Sigmoid colon (tissue), 7 donors: ENCODE results near the gene TRPT1. TPM values are rescaled to one million over a fixed set of nuclear protein-coding genes. Genes with fewer than 3 reads are reported as not detected.

ENCODE experiments used
- DNase-seq: peaks from one replicate; pipeline ENCODE4 v3.0.0-alpha.2; 2019
- H3K27ac ChIP-seq, 4 donors: fragments of 200-600 bp; sonication (generic); one replicate each; pipeline ENCODE4 v1.5.1; 2016 to 2019; ENCODE audit warnings: mild to moderate bottlenecking in 1 of 4
- H3K27me3 ChIP-seq, 3 donors: fragments of 200-600 bp; sonication (generic); one replicate each; pipeline ENCODE4 v1.5.1; 2019; ENCODE audit warnings: mild to moderate bottlenecking in 1 of 3
- H3K36me3 ChIP-seq, 4 donors: fragments of 200-600 bp; sonication (generic); one replicate each; pipeline ENCODE4 v1.5.1; 2016 to 2019
- H3K4me1 ChIP-seq, 4 donors: fragments of 200-600 bp; sonication (generic); one replicate each; pipeline ENCODE4 v1.5.1; 2017 to 2019
- H3K4me3 ChIP-seq, 4 donors: fragments of 200-600 bp; sonication (generic); one replicate each; pipeline ENCODE4 v1.5.1; 2017 to 2019; ENCODE audit warnings: mild to moderate bottlenecking in 2 of 4, moderate library complexity in 1 of 4
- H3K9me3 ChIP-seq, 4 donors: fragments of 200-600 bp in 3 of 4; sonication (generic) in 3 of 4; one replicate each; pipeline versions ENCODE4 v1.5.1 to v1.6.1; 2013 to 2019
- EP300 ChIP-seq, 4 donors: sonication (generic); formaldehyde crosslinking; IDR thresholded peaks; one replicate each; pipeline ENCODE4 v1.6.1; 2017; ENCODE audit warnings: antibody characterized with exemption in 4 of 4
- POLR2A ChIP-seq, 2 donors: fragments of 450-650 bp; IDR thresholded peaks; one replicate each; pipeline ENCODE4 v1.6.1; 2016; ENCODE audit warnings: antibody characterized with exemption in 2 of 2, mild to moderate bottlenecking in 2 of 2, moderate library complexity in 2 of 2
- POLR2AphosphoS5 ChIP-seq, 4 donors: sonication (generic); formaldehyde crosslinking; IDR thresholded peaks; one replicate each; pipeline ENCODE4 v1.6.1; 2017; ENCODE audit warnings: antibody characterized with exemption in 4 of 4
- WGBS, 2 donors: extraction: QIAGEN DNeasy Blood & Tissue Kit; methylation state at CpG; one replicate each; pipeline ENCODE4 v1.1.7; 2013; 5-methylcytosine and 5-hydroxymethylcytosine counted together
- intact Hi-C: fragments of 100-400 bp; cut with DNase I; formaldehyde crosslinking; loops from one replicate; pipeline ENCODE4 v1.15.1; 2023
- polyA plus RNA-seq, 3 donors: library from polyadenylated mRNA; stranded (reverse); fragments of 200-250 nt; gene quantifications; one replicate each; pipeline ENCODE4 v1.2.3, GENCODE V29; 2013
- total RNA-seq, 4 donors: library from RNA; depleted of rRNA; stranded (reverse); fragments of >200 nt; gene quantifications; one replicate each; pipeline ENCODE4 v1.1.0, GENCODE V29; 2016
- TF ChIP-seq, protein P1 (sequence below), 4 experiments: fragments of 450-650 bp in 3 of 4; fragments of 200-600 bp in 1 of 4; IDR thresholded peaks; one replicate each; pipeline ENCODE4 v1.5.1; 2016 to 2019; ENCODE audit warnings: antibody characterized with exemption in 4 of 4, mild to moderate bottlenecking in 3 of 4, moderate library complexity in 2 of 4
- donor health status: healthy with polysubstance abuse.
- donor health status: Bipolar disorder and iron deficiency.
- donor health status: healthy.

TRPT1 gene
- total and polyA plus RNA-seq, 7 donors, result 45.7 to 82.8 (median 79.2) TPM

DNA sequence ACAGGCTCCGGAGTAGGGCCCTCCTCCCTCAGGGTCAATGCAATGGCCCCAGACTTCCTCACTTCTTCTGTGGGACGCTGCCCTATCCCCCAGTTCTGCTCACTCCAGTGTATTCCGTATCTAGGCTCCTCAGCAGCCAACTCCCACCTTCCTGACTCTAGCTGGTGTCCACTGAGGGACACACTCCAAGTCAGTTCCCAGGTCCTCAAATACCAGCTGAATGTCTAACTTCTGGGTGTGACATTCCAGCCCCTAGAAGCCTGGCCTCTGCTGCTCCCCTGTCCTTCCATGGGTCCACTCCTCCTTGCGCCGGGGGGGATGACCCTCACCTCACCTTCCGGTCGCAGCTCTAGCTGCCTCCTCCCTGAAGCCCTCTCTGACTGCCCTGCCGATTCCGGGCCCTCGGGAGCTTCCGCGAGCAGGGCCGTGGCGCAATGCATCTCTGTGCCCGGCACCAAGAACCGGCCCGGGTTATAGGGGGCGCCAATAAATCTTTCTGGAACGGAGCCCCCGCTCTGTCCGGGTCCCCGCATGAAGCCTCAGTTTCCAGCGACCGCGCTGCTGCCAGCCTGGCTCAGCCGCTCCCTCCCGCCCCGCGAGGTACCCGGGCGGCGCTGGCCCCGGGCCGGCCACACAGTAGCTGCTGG, 43.0 kb upstream of the TRPT1 start:
- H3K36me3 ChIP-seq, result peaks cover 0 to 24% (median 12%) of the 10 kb centered on the region in 4 donors
- H3K4me1 ChIP-seq, result peaks cover 0 to 37% (median 31%) of the 10 kb centered on the region in 4 donors
- no peaks in the 10 kb centered on the region for H3K27me3 ChIP-seq
- peak in 2 of 4 donors; percentile 0 to 35 for TF ChIP-seq POLR2AphosphoS5 (IDR thresholded peaks at IDR 0.05)
- no peak for TF ChIP-seq POLR2A (IDR thresholded peaks at IDR 0.05)
- intact Hi-C loops, result loop anchor here (1.0 kb wide), 1 partner anchor 17 kb away; no protein-coding TSS in a partner anchor
- no peaks in the 10 kb centered on the region for H3K9me3 ChIP-seq
- WGBS, 2 donors, result 1 to 3% methylated on average over 34 of the region's 34 CpGs
- peak; percentile 92 for DNase-seq
- peak overlapping the region; percentile 53 to 94 (median 78) for H3K4me3 ChIP-seq
- H3K27ac ChIP-seq, result peak overlapping the region; percentile 87 to 99 (median 96)

DNA sequence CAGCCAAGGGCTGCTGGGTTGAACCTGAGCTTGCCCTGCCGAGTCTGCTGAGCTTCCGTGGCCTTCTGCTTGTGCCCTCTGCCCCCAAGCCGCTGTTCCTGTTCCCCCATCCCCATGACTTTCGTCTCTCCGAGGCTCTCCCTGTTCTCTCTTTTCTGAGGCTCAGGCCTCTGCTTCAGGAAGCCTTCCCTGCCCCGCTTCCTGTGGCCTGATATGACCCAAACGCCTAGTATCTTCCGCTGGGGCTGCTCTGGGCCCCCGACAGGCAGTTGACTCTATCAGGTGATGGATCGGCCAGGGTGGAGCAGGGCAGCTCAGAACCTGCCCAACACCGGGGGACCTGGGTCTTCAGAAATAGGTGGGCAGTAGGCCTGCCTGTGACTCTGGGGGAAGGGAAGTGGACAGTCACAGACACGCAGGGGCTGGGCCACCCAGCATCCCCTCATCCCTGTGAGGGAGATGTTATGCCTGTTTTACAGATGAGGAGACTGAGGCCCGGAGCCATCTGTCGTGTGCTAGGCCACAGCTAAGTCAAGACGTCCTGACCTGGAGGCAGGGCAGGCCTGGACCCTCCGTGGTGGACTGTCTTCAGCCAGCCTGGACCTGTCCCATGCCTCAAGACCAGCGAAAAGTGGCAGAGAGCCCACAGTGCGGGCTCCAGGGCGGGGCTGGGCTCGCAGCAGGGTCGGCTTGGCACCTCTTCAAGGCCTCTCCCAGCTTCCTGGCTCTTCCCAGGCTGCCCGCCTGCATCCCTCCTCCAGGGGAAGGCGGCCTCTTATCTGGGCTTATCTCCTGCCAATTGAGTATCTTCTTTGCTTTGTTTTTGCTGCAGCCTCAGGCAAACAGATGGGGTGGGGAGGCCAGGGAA, 42.3 kb upstream of the TRPT1 start:
- DNase-seq, result peak; percentile 86
- 32 to 48% methylated on average over 23 of the region's 23 CpGs for WGBS, 2 donors

DNA sequence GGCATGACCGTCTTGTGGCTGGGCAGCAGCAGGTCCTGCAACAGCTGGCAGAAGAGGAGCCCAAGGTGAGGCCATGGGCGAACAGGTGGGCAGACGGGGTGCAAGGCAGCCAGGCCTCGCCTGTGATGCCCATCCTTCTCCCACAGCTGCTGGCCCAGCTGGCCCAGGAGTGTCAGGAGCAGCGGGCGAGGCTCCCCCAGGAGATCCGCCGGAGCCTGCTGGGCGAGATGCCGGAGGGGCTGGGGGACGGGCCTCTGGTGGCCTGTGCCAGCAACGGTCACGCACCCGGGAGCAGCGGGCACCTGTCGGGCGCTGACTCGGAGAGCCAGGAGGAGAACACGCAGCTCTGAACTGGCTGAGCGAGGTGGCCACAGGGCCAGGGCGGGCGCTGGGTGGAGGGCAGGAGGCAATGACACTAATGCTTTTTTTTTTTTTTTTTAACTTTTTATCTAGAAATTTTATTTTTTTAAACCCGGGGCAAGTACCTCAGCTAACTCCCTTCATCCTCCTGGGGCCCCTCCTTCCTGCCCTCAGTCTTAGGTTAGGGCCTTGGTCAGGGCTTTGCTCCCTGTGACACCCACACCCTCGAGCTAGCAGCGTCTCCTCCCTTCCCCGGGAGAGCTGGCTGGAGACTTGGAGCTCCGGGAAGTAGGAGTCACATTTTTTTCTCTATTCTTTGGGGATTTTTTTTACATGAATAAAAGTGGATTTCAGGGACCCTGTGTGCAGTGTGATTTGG, 41.4 kb upstream of the TRPT1 start:
- 58 to 78% methylated on average over 27 of the region's 27 CpGs for WGBS, 2 donors
- peaks cover 0 to 39% (median 19%) of the 10 kb centered on the region in 4 donors for H3K36me3 ChIP-seq
- TF ChIP-seq, protein P1, sequence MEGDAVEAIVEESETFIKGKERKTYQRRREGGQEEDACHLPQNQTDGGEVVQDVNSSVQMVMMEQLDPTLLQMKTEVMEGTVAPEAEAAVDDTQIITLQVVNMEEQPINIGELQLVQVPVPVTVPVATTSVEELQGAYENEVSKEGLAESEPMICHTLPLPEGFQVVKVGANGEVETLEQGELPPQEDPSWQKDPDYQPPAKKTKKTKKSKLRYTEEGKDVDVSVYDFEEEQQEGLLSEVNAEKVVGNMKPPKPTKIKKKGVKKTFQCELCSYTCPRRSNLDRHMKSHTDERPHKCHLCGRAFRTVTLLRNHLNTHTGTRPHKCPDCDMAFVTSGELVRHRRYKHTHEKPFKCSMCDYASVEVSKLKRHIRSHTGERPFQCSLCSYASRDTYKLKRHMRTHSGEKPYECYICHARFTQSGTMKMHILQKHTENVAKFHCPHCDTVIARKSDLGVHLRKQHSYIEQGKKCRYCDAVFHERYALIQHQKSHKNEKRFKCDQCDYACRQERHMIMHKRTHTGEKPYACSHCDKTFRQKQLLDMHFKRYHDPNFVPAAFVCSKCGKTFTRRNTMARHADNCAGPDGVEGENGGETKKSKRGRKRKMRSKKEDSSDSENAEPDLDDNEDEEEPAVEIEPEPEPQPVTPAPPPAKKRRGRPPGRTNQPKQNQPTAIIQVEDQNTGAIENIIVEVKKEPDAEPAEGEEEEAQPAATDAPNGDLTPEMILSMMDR (IDR thresholded peaks at IDR 0.05), result no peak
- TF ChIP-seq POLR2A (IDR thresholded peaks at IDR 0.05), result no peak
- no peak for TF ChIP-seq POLR2AphosphoS5 (IDR thresholded peaks at IDR 0.05)
- no peak for TF ChIP-seq EP300 (IDR thresholded peaks at IDR 0.05)
- H3K9me3 ChIP-seq, result no peaks in the 10 kb centered on the region
- peak overlapping the region; percentile 87 to 99 (median 96) for H3K27ac ChIP-seq
- intact Hi-C loops, result no loop called here
- H3K4me1 ChIP-seq, result peaks cover 0 to 34% (median 30%) of the 10 kb centered on the region in 4 donors
- no peaks in the 10 kb centered on the region for H3K27me3 ChIP-seq
- H3K4me3 ChIP-seq, result no peak overlapping the region
- DNase-seq, result no peak

More for the DNA sequence above, 42.3 kb upstream of the TRPT1 start:
- Histone ChIP-seq H3K4me3 (peak overlapping the region; percentile 53 to 94 (median 78)), H3K27me3 (no peaks in the 10 kb centered on the region), H3K36me3 (peaks cover 0 to 31% (median 12%) of the 10 kb centered on the region in 4 donors), H3K27ac (peak overlapping the region; percentile 87 to 99 (median 96)), H3K9me3 (no peaks in the 10 kb centered on the region), H3K4me1 (peaks cover 0 to 37% (median 31%) of the 10 kb centered on the region in 4 donors)
- intact Hi-C loops, result no loop called here
- TF ChIP-seq POLR2AphosphoS5 (IDR thresholded peaks at IDR 0.05) (no peak), EP300 (IDR thresholded peaks at IDR 0.05) (no peak), POLR2A (IDR thresholded peaks at IDR 0.05) (no peak)
- TF ChIP-seq, protein P1 (IDR thresholded peaks at IDR 0.05), result no peak

DNA sequence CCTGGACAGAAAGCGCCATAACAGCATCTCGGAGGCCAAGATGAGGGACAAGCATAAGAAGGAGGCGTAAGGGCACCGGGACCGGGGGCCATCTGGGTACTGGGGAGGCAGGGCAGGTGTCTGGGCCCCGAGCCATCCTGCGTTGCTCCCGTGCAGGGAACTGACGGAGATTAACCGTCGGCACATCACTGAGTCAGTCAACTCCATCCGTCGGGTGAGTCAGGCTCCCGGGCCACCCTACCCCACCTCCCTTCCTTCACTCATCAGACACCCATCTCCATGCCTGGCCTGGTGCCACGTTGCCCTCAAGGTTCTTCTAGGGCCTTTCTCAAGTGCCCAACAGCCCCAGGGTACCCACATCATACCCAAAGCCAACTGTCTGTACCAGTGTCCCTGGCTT, 40.4 kb upstream of the TRPT1 start:
- no peak overlapping the region for H3K4me3 ChIP-seq
- H3K27ac ChIP-seq, result no peak overlapping the region
- intact Hi-C loops, result no loop called here
- no peaks in the 10 kb centered on the region for H3K9me3 ChIP-seq
- H3K4me1 ChIP-seq, result peaks cover 0 to 25% (median 21%) of the 10 kb centered on the region in 4 donors
- TF ChIP-seq POLR2AphosphoS5 (IDR thresholded peaks at IDR 0.05), result no peak
- TF ChIP-seq, protein P1 (IDR thresholded peaks at IDR 0.05), result no peak
- TF ChIP-seq EP300 (IDR thresholded peaks at IDR 0.05), result no peak
- no peak for TF ChIP-seq POLR2A (IDR thresholded peaks at IDR 0.05)
- WGBS, 2 donors, result 92 to 95% methylated on average over 15 of the region's 15 CpGs
- no peak for DNase-seq
- H3K36me3 ChIP-seq, result peaks cover 0 to 49% (median 25%) of the 10 kb centered on the region in 4 donors
- H3K27me3 ChIP-seq, result no peaks in the 10 kb centered on the region
